Testis (tissue), 2 donors: ENCODE results near the gene ITGA5.

Experiments used
- POLR2A ChIP-seq: fragments of 450-650 bp; IDR thresholded peaks from one replicate; pipeline ENCODE4 v1.6.1; 2017; ENCODE audit warnings: antibody characterized with exemption, mild to moderate bottlenecking, moderate library complexity
- TF ChIP-seq, protein P1 (sequence below), 3 experiments: fragments of 450-650 bp in 2 of 3; fragments of 200-600 bp in 1 of 3; sonication (generic) in 1 of 3; IDR thresholded peaks; one replicate each; pipeline ENCODE4 v1.5.1; 2016 to 2019; ENCODE audit warnings: antibody characterized with exemption in 3 of 3, mild to moderate bottlenecking in 2 of 3, moderate library complexity in 1 of 3

GRCh38 chr12:54381136-54381535 is 37.9 kb downstream of the ITGA5 start:
- TF ChIP-seq, protein P1, sequence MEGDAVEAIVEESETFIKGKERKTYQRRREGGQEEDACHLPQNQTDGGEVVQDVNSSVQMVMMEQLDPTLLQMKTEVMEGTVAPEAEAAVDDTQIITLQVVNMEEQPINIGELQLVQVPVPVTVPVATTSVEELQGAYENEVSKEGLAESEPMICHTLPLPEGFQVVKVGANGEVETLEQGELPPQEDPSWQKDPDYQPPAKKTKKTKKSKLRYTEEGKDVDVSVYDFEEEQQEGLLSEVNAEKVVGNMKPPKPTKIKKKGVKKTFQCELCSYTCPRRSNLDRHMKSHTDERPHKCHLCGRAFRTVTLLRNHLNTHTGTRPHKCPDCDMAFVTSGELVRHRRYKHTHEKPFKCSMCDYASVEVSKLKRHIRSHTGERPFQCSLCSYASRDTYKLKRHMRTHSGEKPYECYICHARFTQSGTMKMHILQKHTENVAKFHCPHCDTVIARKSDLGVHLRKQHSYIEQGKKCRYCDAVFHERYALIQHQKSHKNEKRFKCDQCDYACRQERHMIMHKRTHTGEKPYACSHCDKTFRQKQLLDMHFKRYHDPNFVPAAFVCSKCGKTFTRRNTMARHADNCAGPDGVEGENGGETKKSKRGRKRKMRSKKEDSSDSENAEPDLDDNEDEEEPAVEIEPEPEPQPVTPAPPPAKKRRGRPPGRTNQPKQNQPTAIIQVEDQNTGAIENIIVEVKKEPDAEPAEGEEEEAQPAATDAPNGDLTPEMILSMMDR (IDR thresholded peaks at IDR 0.05), result no peak
- no peak for TF ChIP-seq POLR2A
